ENCODE results near the gene G3BP1. TPM values are rescaled to one million over a fixed set of nuclear protein-coding genes. Genes with fewer than 3 reads are reported as not detected.
"Not testable (repeated sequence)": the region's sequence is repeated elsewhere in the genome, so short reads cannot be mapped to it uniquely, and the experiment has no call there.

Gene G3BP1
- total RNA-seq, 1 donor from 2014 or later: 213 TPM

- Mint-ChIP-seq H3K4me1 (ENCODE audit: unreplicated experiment) (peaks cover 32% of the 10 kb centered on the region), H3K27ac (ENCODE audit: unreplicated experiment) (no peak overlapping the region), H3K36me3 (ENCODE audit: low read depth, unreplicated experiment) (peaks cover 7% of the 10 kb centered on the region), H3K27me3 (ENCODE audit: unreplicated experiment) (no peaks in the 10 kb centered on the region), H3K4me3 (ENCODE audit: unreplicated experiment) (no peak overlapping the region), H3K9me3 (ENCODE audit: unreplicated experiment) (no peaks in the 10 kb centered on the region)
- TF ChIP-seq CTCF (IDR thresholded peaks at IDR 0.05; ENCODE audit: unreplicated experiment): no peak
- no peak for DNase-seq (ENCODE audit: low spot score)
Observed at GRCh38 chr5:151779531-151780125, 7.9 kb downstream of the G3BP1 start.

- no peak for DNase-seq (ENCODE audit: low spot score)
- H3K27ac Mint-ChIP-seq (ENCODE audit: unreplicated experiment): no peak overlapping the region
- no peak overlapping the region for H3K4me3 Mint-ChIP-seq (ENCODE audit: unreplicated experiment)
Observed at GRCh38 chr5:151780348-151780747, 8.6 kb downstream of the G3BP1 start.

GRCh38 chr5:151781201-151781600, 9.4 kb downstream of the G3BP1 start:
- Mint-ChIP-seq H3K27ac (ENCODE audit: unreplicated experiment) (no peak overlapping the region), H3K4me1 (ENCODE audit: unreplicated experiment) (peaks cover 23% of the 10 kb centered on the region), H3K27me3 (ENCODE audit: unreplicated experiment) (no peaks in the 10 kb centered on the region), H3K36me3 (ENCODE audit: low read depth, unreplicated experiment) (peaks cover 7% of the 10 kb centered on the region), H3K9me3 (ENCODE audit: unreplicated experiment) (no peaks in the 10 kb centered on the region), H3K4me3 (ENCODE audit: unreplicated experiment) (no peak overlapping the region)
- DNase-seq (ENCODE audit: low spot score): no peak
- no peak for TF ChIP-seq CTCF (IDR thresholded peaks at IDR 0.05; ENCODE audit: unreplicated experiment)

More at GRCh38 chr5:151780348-151780747, 8.6 kb downstream of the G3BP1 start:
- peaks cover 29% of the 10 kb centered on the region for H3K4me1 Mint-ChIP-seq (ENCODE audit: unreplicated experiment)
- no peak for TF ChIP-seq CTCF (IDR thresholded peaks at IDR 0.05; ENCODE audit: unreplicated experiment)
- H3K36me3 Mint-ChIP-seq (ENCODE audit: low read depth, unreplicated experiment): peaks cover 7% of the 10 kb centered on the region
- H3K9me3 Mint-ChIP-seq (ENCODE audit: unreplicated experiment): no peaks in the 10 kb centered on the region
- H3K27me3 Mint-ChIP-seq (ENCODE audit: unreplicated experiment): no peaks in the 10 kb centered on the region

GRCh38 chr5:151783664-151784063, 11.9 kb downstream of the G3BP1 start:
- not testable (repeated sequence) for H3K4me3 Mint-ChIP-seq (ENCODE audit: unreplicated experiment); H3K27me3 Mint-ChIP-seq (ENCODE audit: unreplicated experiment); H3K9me3 Mint-ChIP-seq (ENCODE audit: unreplicated experiment); H3K36me3 Mint-ChIP-seq (ENCODE audit: low read depth, unreplicated experiment); H3K27ac Mint-ChIP-seq (ENCODE audit: unreplicated experiment); DNase-seq (ENCODE audit: low spot score)
- H3K4me1 Mint-ChIP-seq (ENCODE audit: unreplicated experiment): peaks cover 13% of the 10 kb centered on the region

- Mint-ChIP-seq H3K27me3 (ENCODE audit: unreplicated experiment) (no peaks in the 10 kb centered on the region), H3K4me3 (ENCODE audit: unreplicated experiment) (no peak overlapping the region), H3K9me3 (ENCODE audit: unreplicated experiment) (no peaks in the 10 kb centered on the region), H3K36me3 (ENCODE audit: low read depth, unreplicated experiment) (peaks cover 9% of the 10 kb centered on the region), H3K27ac (ENCODE audit: unreplicated experiment) (no peak overlapping the region), H3K4me1 (ENCODE audit: unreplicated experiment) (peaks cover 11% of the 10 kb centered on the region)
- TF ChIP-seq CTCF (IDR thresholded peaks at IDR 0.05; ENCODE audit: unreplicated experiment): no peak
- no peak for DNase-seq (ENCODE audit: low spot score)
Observed at GRCh38 chr5:151784141-151784540, 12.4 kb downstream of the G3BP1 start.
